ENCODE measurements around the gene DEPDC1B.
A peak's percentile ranks its signal among the peaks of the same experiment; 100 is the strongest.
"Not testable (repeated sequence)": the region's sequence is repeated elsewhere in the genome, so short reads cannot be mapped to it uniquely, and the experiment has no call there.

Gene DEPDC1B, protein sequence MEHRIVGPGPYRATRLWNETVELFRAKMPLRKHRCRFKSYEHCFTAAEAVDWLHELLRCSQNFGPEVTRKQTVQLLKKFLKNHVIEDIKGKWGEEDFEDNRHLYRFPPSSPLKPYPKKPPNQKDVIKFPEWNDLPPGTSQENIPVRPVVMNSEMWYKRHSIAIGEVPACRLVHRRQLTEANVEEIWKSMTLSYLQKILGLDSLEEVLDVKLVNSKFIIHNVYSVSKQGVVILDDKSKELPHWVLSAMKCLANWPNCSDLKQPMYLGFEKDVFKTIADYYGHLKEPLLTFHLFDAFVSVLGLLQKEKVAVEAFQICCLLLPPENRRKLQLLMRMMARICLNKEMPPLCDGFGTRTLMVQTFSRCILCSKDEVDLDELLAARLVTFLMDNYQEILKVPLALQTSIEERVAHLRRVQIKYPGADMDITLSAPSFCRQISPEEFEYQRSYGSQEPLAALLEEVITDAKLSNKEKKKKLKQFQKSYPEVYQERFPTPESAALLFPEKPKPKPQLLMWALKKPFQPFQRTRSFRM

DNA sequence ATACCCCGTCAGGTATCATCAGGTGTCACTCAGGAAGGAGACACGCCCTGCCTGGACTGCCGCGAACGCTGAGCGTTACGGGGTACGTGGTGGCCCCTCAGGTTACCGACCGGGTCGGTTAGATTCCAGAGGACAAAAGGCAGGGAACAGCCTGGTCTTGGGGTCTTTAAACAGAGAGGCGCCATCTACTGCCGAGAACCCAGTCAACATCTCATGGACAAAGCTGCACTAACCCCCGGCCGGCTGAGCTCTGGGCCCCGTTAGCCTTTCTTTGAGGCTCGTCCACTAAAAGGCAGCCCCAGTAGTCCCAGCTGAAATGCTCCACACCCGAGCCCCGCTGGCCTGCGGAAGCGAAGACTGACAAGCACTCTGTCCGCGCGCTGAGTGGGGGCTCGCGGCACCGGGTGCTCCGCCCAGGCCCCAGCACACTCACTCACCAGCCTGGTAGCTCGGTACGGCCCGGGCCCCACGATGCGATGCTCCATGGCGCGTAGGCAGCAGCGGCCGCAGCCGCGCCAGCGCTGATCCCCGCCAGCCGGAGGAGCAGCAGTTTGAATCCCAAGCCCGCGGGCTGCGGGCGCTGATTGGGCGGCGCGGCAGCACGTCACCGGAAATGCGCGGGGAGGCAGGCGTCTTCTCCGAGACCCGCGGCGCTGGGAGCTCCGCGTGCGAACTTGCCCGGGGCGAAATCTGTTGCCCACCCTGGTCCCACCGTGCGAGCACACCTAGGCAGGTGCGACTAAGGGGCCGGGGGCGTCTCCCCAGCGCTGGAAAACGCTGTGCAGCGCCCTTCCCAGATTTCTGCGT is at the start of gene DEPDC1B:
DEPDC1B (minus strand) TSS at position 558 of the 807 bp plus-strand sequence; CDS start at position 485, 73 bp downstream.
- H3K9ac ChIP-seq (ENCODE audit: low read depth, low read length): peak within 1 kb of the TSS; percentile 98
- no peaks in the 10 kb centered on the region for H3K27me3 ChIP-seq (ENCODE audit: control insufficient read depth, insufficient read depth, low read length)

GRCh38 chr5:60744682-60745081 is 44.7 kb upstream of the DEPDC1B start:
- Histone ChIP-seq H3K4me1 (ENCODE audit: control insufficient read depth, insufficient read depth, low read length) (peaks cover 5% of the 10 kb centered on the region), H3K9me3 (ENCODE audit: control insufficient read depth, insufficient read depth, low read length) (no peaks in the 10 kb centered on the region), H3K36me3 (ENCODE audit: control insufficient read depth, insufficient read depth, low read length) (no peaks in the 10 kb centered on the region), H3K27ac (ENCODE audit: low read depth, low read length) (no peak overlapping the region), H3K4me3 (ENCODE audit: low read depth, low read length) (no peak overlapping the region), H3K9ac (ENCODE audit: low read depth, low read length) (no peak overlapping the region), H3K27me3 (ENCODE audit: control insufficient read depth, insufficient read depth, low read length) (no peaks in the 10 kb centered on the region)

More for the DNA sequence above, at the start of gene DEPDC1B:
- H3K27ac ChIP-seq (ENCODE audit: low read depth, low read length): peak within 1 kb of the TSS; percentile 99
- H3K4me1 ChIP-seq (ENCODE audit: control insufficient read depth, insufficient read depth, low read length): 0 out of 2 replicates have a peak, but pooled peaks cover 4% of the 10 kb centered on the region
- H3K4me3 ChIP-seq (ENCODE audit: low read depth, low read length): peak within 1 kb of the TSS; percentile 97
- H3K36me3 ChIP-seq (ENCODE audit: control insufficient read depth, insufficient read depth, low read length): peaks cover 4% of the 10 kb centered on the region; the same call in 1 of the 2 replicates
- no peaks in the 10 kb centered on the region for H3K9me3 ChIP-seq (ENCODE audit: control insufficient read depth, insufficient read depth, low read length)

DNA sequence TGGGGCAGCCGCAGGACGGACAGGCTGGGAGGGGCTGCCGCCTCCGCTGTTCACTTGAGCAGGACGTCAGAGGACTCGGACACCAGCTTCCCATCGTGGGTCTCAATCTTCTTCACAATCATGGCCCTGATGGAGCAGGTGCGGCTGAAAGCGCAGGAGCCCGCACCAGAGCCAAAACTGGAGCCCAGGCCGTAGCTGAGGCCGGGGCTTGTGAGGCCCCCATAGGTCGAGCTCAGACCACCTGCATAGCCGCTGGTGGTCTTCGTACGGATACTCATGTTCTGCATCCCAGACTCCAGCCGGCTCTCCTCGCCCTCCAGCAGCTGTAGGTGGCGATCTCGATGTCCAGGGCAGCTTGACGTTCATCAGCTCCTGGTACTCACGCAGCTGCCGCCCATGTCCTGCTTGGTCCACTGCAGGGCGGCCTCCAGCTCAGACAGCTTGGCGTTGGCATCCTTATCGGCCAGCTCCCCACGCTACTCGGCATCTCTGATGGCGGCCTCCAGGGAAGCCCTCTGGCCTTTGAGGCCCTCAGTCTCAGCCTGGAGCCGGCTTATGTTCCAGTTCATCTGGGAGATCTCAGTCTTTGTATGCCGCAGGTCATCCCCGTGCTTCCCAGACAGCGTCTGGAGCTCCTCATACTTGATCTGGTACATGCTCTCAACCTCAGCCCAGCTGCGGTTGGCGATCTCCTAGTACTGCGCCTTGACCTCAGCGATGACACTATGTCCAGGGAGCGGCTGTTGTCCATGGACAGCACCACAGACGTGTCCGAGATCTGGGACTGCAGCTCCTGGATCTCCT is 43.7 kb upstream of the DEPDC1B start:
- H3K4me1 ChIP-seq (ENCODE audit: control insufficient read depth, insufficient read depth, low read length): peaks cover 5% of the 10 kb centered on the region
- H3K9ac ChIP-seq (ENCODE audit: low read depth, low read length): no peak overlapping the region
- no peaks in the 10 kb centered on the region for H3K9me3 ChIP-seq (ENCODE audit: control insufficient read depth, insufficient read depth, low read length)
- H3K27me3 ChIP-seq (ENCODE audit: control insufficient read depth, insufficient read depth, low read length): no peaks in the 10 kb centered on the region
- no peaks in the 10 kb centered on the region for H3K36me3 ChIP-seq (ENCODE audit: control insufficient read depth, insufficient read depth, low read length)
- no peak overlapping the region for H3K27ac ChIP-seq (ENCODE audit: low read depth, low read length)
- H3K4me3 ChIP-seq (ENCODE audit: low read depth, low read length): no peak overlapping the region

- Histone ChIP-seq H3K9me3 (ENCODE audit: control insufficient read depth, insufficient read depth, low read length) (no peaks in the 10 kb centered on the region), H3K36me3 (ENCODE audit: control insufficient read depth, insufficient read depth, low read length) (no peaks in the 10 kb centered on the region), H3K4me3 (ENCODE audit: low read depth, low read length) (no peak overlapping the region), H3K27ac (ENCODE audit: low read depth, low read length) (no peak overlapping the region), H3K9ac (ENCODE audit: low read depth, low read length) (no peak overlapping the region), H3K27me3 (ENCODE audit: control insufficient read depth, insufficient read depth, low read length) (no peaks in the 10 kb centered on the region), H3K4me1 (ENCODE audit: control insufficient read depth, insufficient read depth, low read length) (peaks cover 18% of the 10 kb centered on the region)
These were observed 40.4 kb upstream of the DEPDC1B start for GRCh38 chr5:60740322-60740721.

DNA sequence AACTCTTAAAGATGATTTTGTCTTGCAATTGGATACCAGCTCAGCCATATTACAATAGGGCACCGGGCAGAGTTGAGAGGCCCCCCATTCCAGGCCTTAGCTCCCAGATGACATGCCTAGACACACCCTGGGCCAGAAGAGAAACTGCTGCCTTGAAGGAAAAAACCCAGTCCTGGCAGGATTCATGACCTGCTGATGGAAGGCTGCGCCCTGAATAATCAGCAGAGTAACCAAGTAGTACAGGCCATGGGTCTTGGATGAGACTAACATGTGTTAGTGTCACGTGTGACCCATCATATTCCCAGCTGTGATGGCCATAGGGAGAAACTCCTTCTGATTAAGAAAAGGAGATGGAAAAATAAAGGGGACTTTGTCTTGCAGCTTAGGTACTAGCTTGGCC is 39.0 kb upstream of the DEPDC1B start:
- H3K27ac ChIP-seq (ENCODE audit: low read depth, low read length): no peak overlapping the region
- H3K4me1 ChIP-seq (ENCODE audit: control insufficient read depth, insufficient read depth, low read length): peaks cover 18% of the 10 kb centered on the region
- H3K9me3 ChIP-seq (ENCODE audit: control insufficient read depth, insufficient read depth, low read length): no peaks in the 10 kb centered on the region
- no peak overlapping the region for H3K9ac ChIP-seq (ENCODE audit: low read depth, low read length)
- H3K4me3 ChIP-seq (ENCODE audit: low read depth, low read length): no peak overlapping the region
- H3K36me3 ChIP-seq (ENCODE audit: control insufficient read depth, insufficient read depth, low read length): no peaks in the 10 kb centered on the region
- H3K27me3 ChIP-seq (ENCODE audit: control insufficient read depth, insufficient read depth, low read length): no peaks in the 10 kb centered on the region

DNA sequence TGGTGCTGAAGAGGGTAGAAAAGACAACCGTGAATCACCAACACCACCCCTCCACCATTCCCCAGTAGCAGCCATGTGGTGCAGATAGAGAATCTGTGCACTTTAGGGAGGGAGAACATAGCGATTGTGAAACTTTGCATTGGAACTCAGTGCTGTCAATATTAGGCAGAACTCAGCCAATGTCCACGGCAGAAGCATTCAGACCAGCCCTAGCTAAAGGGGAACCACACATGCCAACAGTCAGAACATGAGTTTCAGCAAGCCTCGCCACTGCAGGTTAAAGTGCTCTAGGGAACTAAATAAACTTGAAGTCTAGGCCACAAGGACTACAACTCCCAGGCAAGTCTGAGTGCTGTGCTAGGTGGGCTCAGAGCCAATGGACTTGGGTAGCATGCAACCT is 38.5 kb upstream of the DEPDC1B start:
- H3K27me3 ChIP-seq (ENCODE audit: control insufficient read depth, insufficient read depth, low read length): no peaks in the 10 kb centered on the region
- H3K9ac ChIP-seq (ENCODE audit: low read depth, low read length): no peak overlapping the region
- H3K27ac ChIP-seq (ENCODE audit: low read depth, low read length): no peak overlapping the region
- no peaks in the 10 kb centered on the region for H3K36me3 ChIP-seq (ENCODE audit: control insufficient read depth, insufficient read depth, low read length)
- peaks cover 18% of the 10 kb centered on the region for H3K4me1 ChIP-seq (ENCODE audit: control insufficient read depth, insufficient read depth, low read length)
- H3K4me3 ChIP-seq (ENCODE audit: low read depth, low read length): no peak overlapping the region
- no peaks in the 10 kb centered on the region for H3K9me3 ChIP-seq (ENCODE audit: control insufficient read depth, insufficient read depth, low read length)

- H3K9ac ChIP-seq (ENCODE audit: low read depth, low read length); H3K4me3 ChIP-seq (ENCODE audit: low read depth, low read length); H3K36me3 ChIP-seq (ENCODE audit: control insufficient read depth, insufficient read depth, low read length); H3K27me3 ChIP-seq (ENCODE audit: control insufficient read depth, insufficient read depth, low read length); H3K9me3 ChIP-seq (ENCODE audit: control insufficient read depth, insufficient read depth, low read length); H3K27ac ChIP-seq (ENCODE audit: low read depth, low read length); H3K4me1 ChIP-seq (ENCODE audit: control insufficient read depth, insufficient read depth, low read length): not testable (repeated sequence)
These were observed 30.9 kb upstream of the DEPDC1B start for GRCh38 chr5:60730858-60731257.

- H3K4me1 ChIP-seq (ENCODE audit: control insufficient read depth, insufficient read depth, low read length): no peaks in the 10 kb centered on the region
- no peaks in the 10 kb centered on the region for H3K27me3 ChIP-seq (ENCODE audit: control insufficient read depth, insufficient read depth, low read length)
- no peak overlapping the region for H3K27ac ChIP-seq (ENCODE audit: low read depth, low read length)
- no peaks in the 10 kb centered on the region for H3K9me3 ChIP-seq (ENCODE audit: control insufficient read depth, insufficient read depth, low read length)
- H3K4me3 ChIP-seq (ENCODE audit: low read depth, low read length): no peak overlapping the region
- no peaks in the 10 kb centered on the region for H3K36me3 ChIP-seq (ENCODE audit: control insufficient read depth, insufficient read depth, low read length)
- H3K9ac ChIP-seq (ENCODE audit: low read depth, low read length): no peak overlapping the region
These were observed 27.2 kb upstream of the DEPDC1B start for GRCh38 chr5:60727033-60727679.

DNA sequence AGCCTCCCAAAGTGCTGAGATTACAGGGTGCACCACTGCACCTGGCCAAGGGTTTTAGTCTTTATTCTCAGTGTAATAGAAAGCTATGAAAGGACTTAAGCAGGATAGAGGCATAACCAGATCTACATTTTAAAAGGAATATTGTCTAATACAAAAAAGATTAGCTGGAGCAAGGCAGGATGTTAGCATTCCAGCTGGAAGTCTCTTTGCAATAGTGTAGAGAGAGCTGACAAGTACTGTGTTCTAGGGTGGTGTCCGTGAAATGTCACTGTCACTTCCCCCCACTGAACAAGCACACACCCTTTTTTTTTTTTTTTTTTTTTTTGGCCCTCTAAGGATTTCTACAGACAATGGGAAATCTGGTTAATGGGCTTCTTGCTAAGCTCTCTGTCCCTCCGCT is 24.2 kb upstream of the DEPDC1B start:
- Histone ChIP-seq H3K27ac (ENCODE audit: low read depth, low read length) (no peak overlapping the region), H3K4me3 (ENCODE audit: low read depth, low read length) (no peak overlapping the region), H3K9ac (ENCODE audit: low read depth, low read length) (no peak overlapping the region), H3K27me3 (ENCODE audit: control insufficient read depth, insufficient read depth, low read length) (no peaks in the 10 kb centered on the region), H3K4me1 (ENCODE audit: control insufficient read depth, insufficient read depth, low read length) (no peaks in the 10 kb centered on the region), H3K9me3 (ENCODE audit: control insufficient read depth, insufficient read depth, low read length) (no peaks in the 10 kb centered on the region), H3K36me3 (ENCODE audit: control insufficient read depth, insufficient read depth, low read length) (no peaks in the 10 kb centered on the region)

DNA sequence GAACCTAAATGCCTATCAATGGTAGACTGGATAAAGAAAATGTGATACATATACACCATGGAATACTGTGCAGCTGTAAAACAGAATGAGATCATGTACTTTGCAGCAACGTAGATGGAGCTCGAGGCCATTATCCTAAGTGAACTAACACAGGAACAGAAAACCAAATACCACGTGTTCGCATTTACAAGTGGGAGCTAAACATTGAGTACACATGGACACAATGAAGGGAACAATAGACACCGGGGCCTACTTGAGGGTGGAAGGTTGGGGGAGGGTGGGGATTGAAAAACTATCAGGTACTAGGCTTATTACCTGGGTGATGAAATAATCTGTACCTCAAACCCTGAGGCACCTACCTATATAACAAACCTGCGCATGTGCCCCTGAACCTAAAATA is 22.4 kb upstream of the DEPDC1B start:
- no peaks in the 10 kb centered on the region for H3K27me3 ChIP-seq (ENCODE audit: control insufficient read depth, insufficient read depth, low read length)

More for the DNA sequence above, 22.4 kb upstream of the DEPDC1B start:
- Histone ChIP-seq H3K4me3 (ENCODE audit: low read depth, low read length) (no peak overlapping the region), H3K9me3 (ENCODE audit: control insufficient read depth, insufficient read depth, low read length) (no peaks in the 10 kb centered on the region), H3K36me3 (ENCODE audit: control insufficient read depth, insufficient read depth, low read length) (no peaks in the 10 kb centered on the region), H3K27ac (ENCODE audit: low read depth, low read length) (no peak overlapping the region), H3K9ac (ENCODE audit: low read depth, low read length) (no peak overlapping the region), H3K4me1 (ENCODE audit: control insufficient read depth, insufficient read depth, low read length) (no peaks in the 10 kb centered on the region)
